Stimulated activated CD4-positive, alpha-beta T cell treated with anti-CD3 and anti-CD28 coated beads, Interleukin-4, amount 100 ng/mL, for 4 hours (primary cell): ENCODE measurements around the gene SORL1-AS1.
"Not testable (repeated sequence)": the region's sequence is repeated elsewhere in the genome, so short reads cannot be mapped to it uniquely, and the experiment has no call there.

Source experiments
- DNase-seq, 2 experiments: peaks; one replicate each; pipeline ENCODE4 v3.0.0-alpha.2; 2020

SORL1-AS1 gene

GRCh38 chr11:121452609-121453150, at the start of gene SORL1-AS1:
TSS of gene SORL1-AS1 (minus strand) at chr11:121452967.
- DNase-seq = peak; percentile 38 to 77

DNA sequence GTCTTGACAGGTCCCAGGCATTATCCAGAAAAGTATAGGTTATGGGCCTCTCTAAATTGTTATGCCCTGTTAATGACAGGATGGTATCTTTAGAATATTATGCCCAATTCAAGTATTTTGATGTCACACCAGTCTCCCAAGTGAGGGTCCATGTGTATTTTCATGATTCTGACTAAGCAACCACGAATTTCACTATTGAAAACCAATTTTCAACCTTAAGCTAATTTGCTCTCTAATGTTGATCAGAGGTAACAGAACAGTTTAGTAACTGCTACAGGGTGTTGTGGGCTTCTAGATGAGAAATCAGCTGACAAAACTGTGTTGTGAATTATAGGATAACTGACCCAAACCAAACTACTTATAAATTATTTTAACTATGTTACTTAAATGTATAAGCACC, 48.0 kb upstream of the SORL1-AS1 start:
- DNase-seq = no peak

- DNase-seq = no peak
Measured at GRCh38 chr11:121500275-121500674, 47.5 kb upstream of the SORL1-AS1 start.

- no peak for DNase-seq
Measured at GRCh38 chr11:121499405-121499804, 46.6 kb upstream of the SORL1-AS1 start.

- no peak for DNase-seq
Measured at GRCh38 chr11:121497176-121497998, 44.6 kb upstream of the SORL1-AS1 start.

GRCh38 chr11:121494355-121495099, 41.8 kb upstream of the SORL1-AS1 start:
- DNase-seq = peak; percentile 32 to 68

- DNase-seq = no peak
Measured at GRCh38 chr11:121489823-121490222, 37.1 kb upstream of the SORL1-AS1 start.

GRCh38 chr11:121488641-121489040, 35.9 kb upstream of the SORL1-AS1 start:
- no peak for DNase-seq

DNA sequence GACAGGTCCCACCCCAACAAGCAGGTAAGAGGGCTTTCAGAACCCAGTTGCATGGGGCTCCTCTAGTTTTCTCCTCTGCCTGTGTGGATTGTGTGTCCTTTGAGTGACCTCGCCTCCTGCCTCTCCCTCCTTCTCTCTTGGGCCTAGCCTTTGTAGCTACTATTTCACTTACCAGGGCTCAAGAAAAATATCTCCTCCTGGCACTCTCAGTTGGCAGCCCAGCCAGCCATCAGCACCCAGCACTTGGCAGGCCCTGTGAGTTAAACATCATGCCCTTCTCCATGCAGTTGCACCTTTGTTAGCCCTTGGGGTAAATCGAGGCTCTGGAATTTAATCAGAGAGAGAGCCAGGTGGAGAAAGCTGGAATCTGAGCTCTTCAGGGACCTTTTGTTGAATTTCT, 35.4 kb upstream of the SORL1-AS1 start:
- DNase-seq = no peak

- no peak for DNase-seq
Measured at GRCh38 chr11:121487191-121487590, 34.4 kb upstream of the SORL1-AS1 start.

DNA sequence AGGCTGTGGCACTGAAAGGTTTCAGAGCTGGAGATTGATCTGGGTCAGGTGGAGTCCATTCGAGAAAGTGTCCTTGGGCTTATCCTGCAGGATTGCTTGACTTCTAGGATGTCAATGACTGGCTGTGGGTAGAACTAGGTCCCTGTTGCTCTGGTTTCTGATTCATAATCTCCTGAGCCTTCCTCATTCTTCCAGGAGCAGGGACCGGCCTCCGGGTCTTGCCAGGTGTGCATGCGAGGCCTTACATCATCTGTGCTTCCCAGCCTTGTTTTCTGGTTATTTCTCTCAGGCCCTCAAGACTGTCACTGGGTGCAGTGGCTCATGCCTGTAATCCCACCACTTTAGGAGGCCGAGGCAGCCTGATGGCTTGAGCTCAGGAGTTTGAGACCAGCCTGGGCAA, 33.3 kb upstream of the SORL1-AS1 start:
- DNase-seq = no peak

DNA sequence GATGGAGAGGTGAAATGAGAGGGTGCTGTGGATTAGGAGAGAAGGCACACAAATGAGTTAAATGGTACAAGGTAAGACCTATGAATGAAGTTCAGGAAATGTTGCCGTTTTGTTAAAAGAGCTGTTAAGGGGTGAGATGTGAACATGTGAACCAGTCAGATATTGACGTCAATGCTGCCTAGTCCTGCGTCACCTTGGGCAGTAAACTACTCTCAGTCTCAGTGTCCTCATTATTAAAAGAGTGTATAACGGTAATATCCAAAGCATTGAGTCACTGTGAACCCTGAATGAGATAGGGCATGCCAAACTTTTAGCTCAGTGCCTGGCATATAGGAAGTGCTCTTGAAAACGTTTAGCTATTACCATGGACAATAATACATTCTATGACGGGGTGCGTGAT, 32.4 kb upstream of the SORL1-AS1 start:
- DNase-seq = no peak

GRCh38 chr11:121483805-121484480, 31.2 kb upstream of the SORL1-AS1 start:
- DNase-seq = no peak

DNA sequence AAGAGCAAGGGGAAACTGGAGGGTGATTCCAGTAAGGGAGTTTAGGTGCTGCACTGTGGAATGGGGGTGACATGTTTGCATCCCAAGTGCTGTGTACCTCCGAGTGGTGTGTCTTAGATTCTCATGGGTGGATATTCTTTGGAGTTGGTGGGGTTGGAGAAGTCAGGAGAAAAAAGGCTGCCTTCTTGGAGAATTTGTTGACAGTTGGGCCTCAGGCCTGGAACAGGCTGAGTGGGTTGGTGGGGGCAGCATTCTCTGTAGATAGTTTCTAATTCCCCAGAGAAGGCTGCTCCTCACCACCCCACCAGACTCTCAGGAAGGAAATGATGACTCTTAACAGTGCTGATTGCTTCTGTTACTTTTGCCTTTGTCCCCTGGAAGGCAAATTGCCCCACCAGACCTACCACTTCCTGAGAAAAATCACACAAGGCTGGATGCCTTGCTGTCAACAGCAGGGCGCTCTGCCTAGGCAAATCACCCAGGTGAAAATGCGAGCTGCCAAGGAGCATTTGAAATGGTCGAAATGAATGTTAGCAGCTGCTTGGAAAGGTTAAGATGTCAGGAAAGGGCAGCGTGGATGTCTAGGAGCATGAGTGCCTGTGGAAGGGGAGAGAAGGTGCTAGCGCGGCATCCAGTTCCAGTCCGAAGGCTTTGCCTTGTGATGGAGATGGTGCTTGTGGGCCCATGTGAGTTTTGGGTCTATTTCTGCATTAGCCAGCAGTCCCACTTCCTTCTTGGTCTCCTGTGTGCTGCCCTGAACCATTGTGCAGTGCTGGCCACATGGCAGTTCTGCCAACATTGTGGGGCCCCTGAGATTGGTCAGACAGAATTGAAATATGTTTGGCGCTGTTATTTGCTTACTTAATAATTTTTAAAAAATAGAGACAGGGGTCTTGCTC, 29.7 kb upstream of the SORL1-AS1 start:
- peak in 1 of 2 experiments; percentile 62 for DNase-seq

DNA sequence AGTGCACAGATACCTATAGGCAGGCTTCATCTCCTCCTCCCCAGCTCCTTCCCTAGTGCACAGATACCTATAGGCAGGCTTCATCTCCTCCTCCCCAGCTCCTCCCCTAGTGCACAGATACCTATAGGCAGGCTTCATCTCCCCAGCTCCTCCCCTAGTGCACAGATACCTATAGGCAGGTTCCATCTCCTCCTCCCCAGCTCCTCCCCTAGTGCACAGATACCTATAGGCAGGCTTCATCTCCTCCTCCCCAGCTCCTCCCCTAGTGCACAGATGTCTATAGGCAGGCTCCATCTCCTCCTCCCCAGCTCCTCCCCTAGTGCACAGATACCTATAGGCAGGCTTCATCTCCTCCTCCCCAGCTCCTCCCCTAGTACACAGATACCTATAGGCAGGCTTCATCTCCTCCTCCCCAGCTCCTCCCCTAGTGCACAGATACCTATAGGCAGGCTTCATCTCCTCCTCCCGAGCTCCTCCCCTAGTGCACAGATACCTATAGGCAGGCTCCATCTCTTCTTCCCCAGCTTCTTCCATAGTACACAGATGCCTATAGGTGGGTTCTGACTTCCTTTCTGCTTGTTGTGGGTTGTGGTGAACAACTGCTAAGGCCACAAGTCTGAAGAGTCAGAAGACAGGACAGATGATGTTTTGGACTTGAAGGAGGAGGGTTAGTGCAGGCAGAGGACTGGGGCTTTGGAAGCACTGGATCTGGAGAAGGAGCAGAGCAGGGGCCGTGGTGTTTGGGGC, 28.9 kb upstream of the SORL1-AS1 start:
- DNase-seq = not testable (repeated sequence)

- no peak for DNase-seq
Measured at GRCh38 chr11:121479698-121480238, 27.0 kb upstream of the SORL1-AS1 start.

- DNase-seq = no peak
Measured at GRCh38 chr11:121478895-121479697, 26.3 kb upstream of the SORL1-AS1 start.

GRCh38 chr11:121478226-121478894, 25.6 kb upstream of the SORL1-AS1 start:
- no peak for DNase-seq

GRCh38 chr11:121476379-121477032, 23.7 kb upstream of the SORL1-AS1 start:
- no peak for DNase-seq
